GM21528 (cell line): ENCODE measurements around the gene IDS.
"Not testable (repeated sequence)": the region's sequence is repeated elsewhere in the genome, so short reads cannot be mapped to it uniquely, and the experiment has no call there.

Experiments used
- ATAC-seq: cut with Tn5 transposase; IDR thresholded peaks from one replicate; pipeline ENCODE4 v1.9.1; 2021; ENCODE audit warnings: mild to moderate bottlenecking, moderate library complexity; ENCODE audit not compliant: unreplicated experiment, low FRiP score

Gene IDS

DNA sequence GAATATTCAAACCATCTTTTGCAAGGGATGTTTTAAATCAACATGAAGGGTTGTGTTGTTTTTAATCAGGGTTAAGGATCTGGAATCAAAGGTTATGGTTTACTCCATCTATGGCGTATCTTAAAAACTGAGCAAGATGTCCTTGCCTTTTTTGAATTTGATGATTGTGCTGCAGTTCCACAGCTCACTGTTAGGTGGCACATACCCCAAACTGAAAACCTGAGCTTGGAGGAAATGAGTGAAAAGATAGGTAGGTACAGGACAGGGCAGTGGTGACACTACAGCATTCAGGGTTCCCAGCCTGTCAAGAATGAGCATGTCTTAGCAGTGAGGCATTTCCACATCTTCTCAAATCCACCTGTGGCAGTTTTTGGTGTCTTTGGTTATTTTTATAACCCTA lies 22.6 kb upstream of the IDS start:
- no peak for ATAC-seq

DNA sequence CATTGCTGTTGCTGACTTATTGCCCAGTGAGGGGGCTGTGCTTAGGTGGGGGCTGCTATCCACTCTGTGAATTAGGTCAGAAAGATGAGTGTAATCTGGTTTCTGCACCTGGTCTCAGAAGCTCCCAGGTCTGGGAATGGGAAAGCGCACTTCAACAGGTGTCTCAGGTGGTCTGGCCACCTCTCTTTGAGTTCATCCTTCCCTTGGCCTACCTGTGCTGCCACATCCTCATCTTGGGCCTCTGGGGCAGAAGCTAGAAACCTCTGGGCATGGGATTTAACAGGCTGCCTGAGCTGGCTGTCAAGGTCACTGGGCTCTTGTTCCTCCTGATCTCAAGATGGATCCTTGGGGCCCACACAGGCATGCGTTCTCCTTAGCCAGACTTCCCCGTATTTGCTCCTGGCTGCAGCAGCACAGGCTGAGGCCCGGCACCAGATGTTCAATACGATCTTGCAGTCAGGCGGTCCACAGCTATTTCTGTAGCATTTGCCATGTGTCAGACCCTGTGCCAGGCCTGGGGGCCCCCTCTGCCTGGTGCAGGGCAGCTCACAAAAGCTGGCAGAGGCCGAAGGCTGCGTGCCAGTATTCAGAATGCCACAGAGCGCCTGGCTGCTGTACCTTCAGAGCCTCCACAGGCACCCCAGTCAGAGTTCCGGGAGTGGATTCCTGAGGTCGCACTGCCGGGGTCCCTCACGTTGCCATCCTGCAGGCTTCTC lies 21.4 kb upstream of the IDS start:
- not testable (repeated sequence) for ATAC-seq

DNA sequence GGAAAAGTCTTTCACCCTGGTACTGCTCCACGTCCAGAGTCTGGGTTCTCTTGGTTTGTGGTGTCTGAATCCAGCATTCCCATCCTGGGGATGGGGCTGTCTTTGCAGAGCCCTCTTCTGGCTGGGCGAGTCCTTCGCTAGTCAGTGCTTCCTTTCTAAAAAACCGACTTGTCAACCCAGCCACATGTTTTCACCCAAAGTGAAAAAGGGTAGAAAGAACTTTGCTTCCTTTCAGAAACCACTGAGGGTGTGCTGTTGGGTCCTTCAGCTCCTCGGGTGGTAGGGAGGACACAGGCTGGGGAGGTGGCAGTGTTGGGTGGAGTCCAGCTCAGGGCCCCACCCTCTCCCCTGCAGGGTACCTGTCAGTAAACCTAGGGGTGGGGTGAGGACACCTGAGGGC lies 20.8 kb upstream of the IDS start:
- peak; percentile 62 for ATAC-seq

DNA sequence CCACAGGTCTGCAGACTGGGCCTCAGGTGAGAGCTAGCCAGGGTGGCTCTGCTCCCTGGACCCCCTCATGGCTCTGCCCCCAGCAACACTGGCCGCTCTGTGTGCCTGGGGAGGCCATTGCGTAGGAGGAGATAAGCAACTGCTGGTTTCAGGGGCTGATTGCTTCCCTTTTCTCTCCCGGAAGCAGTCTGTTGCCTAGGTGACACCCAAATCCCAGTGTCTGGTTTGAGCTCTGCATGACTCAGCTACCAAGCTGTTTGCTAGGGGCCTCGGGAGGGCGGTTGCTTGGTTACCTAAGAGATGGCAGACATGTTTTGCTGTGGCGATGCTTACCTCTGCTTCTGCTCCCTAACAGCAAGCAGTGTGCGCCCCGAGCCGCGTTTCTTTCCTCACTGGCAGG lies 20.3 kb upstream of the IDS start:
- peak; percentile 96 for ATAC-seq

DNA sequence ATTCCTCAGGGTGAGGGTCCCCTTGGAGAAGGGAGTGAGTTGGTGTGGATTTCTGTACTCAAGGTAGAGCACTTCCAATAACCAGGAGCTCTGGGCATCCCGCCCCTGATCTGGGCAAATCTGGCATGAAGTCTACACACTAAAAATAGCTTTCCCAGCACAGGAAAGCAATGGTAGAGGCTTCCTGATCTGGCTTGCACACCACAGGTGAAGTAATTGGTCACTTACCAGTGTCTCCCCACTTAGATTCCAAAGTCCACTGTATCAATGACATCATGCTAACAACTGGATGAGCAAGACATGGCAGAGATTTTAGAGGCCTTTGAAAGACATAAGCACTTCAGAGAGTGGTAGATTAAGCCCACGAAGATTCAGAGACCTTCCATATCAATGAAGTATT lies 17.8 kb upstream of the IDS start:
- ATAC-seq: no peak

DNA sequence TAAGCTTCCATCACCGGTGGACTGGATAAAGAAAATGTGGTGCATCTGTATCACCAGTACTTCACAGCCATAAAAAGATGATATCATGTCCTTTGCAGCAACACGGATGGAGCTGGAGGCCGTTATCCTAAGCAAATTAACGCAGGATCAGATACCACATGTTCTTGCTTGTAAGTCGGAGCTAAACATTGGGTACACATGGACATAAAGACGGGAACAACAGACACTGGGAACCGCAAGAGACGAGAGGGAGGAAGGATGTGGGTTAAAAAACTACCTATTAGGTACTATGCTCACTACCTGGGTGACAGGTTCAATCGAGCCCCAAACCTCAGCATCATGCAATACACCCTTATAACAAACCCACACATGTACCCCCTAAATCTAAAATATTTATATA lies 16.3 kb upstream of the IDS start:
- no peak for ATAC-seq

DNA sequence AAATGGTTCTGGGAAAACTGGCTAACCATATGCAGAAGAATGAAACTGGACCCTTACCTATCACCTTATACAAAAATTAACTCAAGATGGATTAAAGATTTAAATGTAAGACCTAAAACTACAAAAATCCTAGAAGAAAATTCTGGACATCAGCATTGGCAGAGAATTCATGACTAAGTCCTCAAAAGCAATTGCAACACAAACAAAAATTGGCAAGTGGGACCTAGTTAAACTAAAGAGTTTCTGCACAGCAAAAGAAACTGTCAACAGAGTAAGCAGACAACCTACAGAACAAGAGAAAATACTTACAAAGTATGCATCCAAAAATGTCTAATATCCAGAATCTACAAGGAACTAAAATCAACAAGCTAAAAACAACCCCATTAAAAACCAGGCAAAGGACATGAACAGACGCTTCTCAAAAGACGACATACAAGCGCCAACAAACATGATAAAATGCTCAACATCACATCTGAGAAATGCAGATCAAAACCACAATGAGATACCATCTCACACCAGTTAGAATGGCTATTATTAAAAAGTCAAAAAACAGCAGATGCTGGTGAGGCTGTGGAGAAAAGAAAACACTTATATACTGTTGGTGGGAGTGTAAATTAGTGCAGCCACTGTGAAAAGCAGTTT lies 15.7 kb upstream of the IDS start:
- ATAC-seq: not testable (repeated sequence)

DNA sequence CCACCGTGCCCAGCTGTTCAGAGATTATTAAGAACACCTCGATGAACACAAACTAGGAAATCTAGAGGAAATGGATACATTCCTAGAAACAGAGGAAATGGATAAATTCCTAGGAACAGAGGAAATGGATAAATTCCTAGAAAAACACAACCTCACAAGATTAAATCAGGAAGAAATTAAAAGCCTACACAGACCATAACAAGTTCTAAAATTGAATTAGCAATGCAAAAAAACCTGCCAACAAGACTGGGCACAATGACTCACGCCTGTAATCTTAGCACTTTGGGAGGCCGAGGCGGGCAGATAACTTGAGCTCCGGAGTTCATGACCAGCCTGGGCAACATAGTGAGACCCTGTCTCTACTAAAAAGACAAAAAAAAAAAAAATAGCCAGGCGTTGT lies 13.1 kb upstream of the IDS start:
- no peak for ATAC-seq

DNA sequence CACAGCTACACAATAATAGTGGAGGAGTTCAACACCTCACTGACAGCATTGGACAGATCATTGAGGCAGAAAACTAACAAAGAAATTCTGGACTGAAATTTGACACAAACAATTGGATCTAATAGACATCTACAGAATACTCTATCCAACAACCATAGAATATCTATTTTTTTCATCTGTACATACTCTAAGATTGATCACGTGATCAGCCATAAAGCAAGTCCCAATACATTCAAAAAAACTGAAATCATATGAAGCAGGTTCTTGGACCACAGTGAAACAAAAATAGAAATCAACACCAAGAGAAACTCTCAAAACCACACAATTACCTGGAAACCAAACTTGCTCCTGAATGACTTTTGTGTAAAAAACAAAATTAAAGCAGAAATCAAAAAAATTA lies 12.2 kb upstream of the IDS start:
- ATAC-seq: no peak

DNA sequence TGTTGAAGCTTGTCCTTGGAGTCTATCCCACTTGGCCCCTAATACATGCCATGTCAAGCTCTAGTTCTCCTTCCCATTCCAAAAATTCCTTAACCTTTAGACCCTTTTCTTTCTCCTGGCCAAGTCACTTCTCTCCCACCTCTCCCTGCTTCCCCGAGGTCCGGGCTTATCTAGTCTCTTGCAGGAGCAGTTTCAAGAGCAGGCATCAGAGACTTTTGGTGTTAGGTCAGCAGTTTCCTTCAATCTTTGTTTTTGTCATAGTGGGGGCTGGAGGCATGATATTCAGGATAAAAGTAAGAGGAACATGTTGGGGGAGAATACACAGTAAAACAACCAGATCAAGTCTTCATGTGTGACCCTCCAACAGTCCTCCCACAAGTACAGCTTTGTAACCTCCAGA lies 11.5 kb upstream of the IDS start:
- no peak for ATAC-seq

DNA sequence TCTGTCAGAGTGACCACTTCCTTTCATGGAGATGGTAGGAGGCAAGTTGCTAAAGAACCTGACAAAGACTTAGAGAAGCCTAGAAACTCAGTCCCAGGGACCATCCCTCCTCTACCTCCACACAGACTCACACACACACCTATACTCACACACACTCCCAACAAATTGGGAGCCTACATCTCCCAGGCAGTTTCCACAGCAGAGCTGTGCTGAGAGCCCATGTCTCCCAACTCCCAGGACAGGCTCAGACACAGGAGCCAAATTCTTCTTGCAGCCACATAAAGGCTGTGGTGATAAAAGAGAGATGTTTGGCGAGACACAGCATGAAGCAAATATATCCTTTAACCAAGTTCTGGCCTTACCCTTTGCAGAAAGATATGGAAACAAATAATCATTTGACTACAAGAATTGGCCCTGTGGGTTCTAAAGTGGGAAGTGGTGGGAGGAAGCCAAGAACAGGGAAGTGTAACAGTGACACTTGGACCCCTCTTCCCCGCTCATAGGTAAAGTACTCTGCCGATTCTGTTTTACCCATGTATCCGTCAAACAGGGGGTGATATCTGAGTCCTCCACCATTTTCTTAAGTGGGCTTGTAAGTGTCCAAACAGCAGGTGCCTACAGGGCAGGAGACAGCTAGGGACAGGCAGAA lies 11.0 kb upstream of the IDS start:
- no peak for ATAC-seq

DNA sequence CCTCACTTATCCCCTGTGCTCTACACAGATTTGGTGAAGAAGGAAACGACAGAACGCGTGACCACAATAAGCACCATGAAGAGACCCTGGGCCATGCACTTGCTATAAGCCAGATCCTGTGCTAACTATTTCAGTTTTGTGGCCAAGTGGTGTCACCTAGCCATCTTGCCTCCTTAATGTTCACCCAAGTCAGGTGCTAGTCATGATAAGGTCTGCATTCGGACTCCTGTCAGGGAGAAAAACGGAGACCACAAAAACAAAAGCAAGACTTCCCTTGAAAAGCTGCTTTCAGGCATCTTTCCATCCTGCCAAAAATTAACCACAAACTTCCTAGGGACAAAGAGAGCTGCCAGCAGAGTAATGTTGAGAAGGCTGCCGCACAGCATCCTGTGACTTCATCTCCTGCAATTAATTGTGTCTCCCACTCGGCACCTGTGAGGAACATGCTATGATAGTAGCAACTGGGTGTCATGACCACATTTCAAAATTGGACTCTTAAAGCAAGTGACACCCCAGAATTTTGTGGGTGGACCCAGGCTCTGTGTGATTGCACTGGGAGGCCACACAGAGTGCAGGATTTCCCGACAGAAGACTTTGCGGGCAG lies 8.8 kb upstream of the IDS start:
- no peak for ATAC-seq

DNA sequence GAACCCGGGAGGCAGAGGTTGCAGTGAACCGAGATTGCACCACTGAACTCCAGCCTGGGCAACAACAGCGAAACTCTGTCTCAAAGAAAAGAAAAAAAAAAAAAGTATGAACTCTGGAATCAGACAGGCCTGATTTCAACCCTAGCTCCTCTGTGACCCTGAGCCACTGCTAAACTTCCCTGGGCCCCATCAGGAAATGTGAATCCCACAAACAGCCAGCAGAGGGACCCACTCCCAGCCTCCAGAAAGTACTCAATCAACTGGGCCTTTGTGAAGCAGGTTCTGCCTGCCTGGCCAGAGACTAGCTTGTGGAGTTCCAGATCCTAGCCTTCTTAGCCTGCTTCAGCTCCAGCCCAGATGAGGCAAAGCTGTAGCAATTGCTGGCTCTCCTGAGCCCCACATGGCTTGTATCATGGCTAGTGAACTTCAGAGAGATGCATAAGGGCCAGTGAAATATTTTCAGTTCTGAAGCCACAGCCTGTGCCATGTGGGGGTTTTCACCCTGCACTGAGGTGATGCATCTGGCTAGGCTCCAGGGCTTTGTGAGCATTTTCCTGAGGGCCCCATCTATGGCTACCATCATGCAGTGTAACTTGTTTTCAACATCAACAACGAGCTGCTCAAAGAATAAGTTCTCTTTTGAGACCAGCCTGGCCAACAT lies 7.2 kb upstream of the IDS start:
- ATAC-seq: peak; percentile 89

DNA sequence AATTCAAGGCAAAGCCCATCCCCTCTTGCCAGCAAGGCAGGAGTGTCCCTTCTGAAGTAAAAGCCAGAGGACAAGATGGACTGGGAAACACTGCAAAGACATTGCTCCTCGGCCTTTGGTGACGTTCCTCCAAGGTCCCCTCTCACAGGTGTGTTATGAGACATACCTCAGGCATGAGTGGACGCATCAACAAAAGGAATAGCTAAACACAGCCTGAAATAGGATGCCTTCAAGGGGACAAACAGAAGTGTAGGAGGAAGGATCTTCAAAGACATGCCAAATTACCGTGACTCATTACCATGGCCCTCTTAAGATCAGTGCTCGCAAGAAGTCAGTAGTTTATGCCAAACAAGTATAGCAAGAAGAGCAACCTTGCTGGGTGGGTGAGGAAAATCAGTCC lies 6.0 kb upstream of the IDS start:
- ATAC-seq: no peak

DNA sequence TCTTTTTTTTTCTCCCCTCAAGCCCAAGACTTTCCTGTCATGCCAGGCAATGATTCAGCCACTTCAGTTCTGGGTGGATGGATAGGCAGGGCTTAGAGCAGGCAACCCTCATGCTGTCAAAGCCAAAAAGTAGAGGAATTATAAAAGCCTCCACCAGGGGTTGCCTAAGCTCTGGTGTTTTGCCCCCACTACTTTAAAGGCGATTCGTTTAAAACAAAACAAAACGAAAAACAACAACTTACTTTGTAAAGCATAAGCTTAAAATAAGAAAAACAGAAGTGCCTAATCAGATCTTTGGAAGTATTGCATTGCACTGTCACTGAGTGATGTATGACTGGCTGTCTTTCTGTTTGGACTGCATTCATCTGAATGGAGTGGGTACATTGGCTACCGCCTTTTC lies 5.3 kb upstream of the IDS start:
- ATAC-seq: no peak

DNA sequence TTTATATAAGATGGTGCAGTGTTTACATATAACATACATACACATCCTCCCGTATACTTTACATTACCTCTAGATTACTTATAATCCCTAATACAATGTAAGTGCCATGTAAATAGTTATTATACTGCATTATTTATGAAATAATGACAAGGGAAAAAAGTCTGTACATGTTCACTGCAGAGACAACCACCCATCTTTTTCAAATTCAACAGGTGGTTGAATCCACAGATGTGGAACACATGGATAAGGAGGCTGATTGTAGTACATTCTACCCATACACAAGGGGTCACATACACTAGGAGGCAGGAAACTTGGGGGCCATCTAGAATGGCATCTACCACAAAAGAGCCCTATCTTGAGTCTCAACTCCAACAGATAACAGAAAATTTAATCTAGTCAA lies 3.4 kb upstream of the IDS start:
- no peak for ATAC-seq

DNA sequence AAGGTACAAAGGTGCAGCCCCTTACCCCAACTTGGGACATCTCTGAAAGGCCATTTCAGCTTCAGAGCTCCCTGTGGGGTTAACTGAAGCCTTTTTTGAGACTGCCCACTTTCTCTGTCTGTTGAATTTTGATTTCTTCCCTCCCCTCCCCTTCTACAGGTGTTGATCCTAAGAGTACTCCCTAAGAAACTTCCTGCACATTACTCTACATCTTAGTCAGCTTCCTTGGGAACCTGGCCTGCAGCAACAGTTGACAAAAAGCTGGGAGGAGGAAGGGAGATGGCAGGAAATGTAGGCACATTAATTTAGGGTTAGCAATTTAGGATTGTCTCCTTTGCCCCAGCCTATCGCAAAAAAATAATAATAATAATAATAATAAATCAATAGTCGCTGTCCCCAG lies 1.2 kb upstream of the IDS start:
- ATAC-seq: no peak

DNA sequence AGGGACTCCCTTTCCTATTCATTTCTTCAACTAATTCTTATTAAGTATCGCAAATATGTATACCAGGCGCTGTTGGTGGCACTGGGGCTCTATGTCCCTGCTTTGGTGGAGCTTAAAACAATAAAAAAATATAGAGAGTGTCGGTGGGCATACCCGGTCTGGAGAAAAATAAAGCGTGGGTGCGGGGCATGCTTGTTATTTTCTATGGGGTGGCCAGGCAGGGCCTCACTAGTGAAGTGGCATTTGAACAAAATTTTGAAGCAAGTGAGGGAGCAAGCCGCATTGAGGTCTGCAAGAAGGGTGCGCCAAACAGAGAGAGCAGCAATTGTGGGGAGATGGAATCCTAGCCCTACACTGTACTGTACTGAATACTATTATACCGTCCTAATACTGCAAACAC lies 565 bp upstream of the IDS start:
- ATAC-seq: no peak

DNA sequence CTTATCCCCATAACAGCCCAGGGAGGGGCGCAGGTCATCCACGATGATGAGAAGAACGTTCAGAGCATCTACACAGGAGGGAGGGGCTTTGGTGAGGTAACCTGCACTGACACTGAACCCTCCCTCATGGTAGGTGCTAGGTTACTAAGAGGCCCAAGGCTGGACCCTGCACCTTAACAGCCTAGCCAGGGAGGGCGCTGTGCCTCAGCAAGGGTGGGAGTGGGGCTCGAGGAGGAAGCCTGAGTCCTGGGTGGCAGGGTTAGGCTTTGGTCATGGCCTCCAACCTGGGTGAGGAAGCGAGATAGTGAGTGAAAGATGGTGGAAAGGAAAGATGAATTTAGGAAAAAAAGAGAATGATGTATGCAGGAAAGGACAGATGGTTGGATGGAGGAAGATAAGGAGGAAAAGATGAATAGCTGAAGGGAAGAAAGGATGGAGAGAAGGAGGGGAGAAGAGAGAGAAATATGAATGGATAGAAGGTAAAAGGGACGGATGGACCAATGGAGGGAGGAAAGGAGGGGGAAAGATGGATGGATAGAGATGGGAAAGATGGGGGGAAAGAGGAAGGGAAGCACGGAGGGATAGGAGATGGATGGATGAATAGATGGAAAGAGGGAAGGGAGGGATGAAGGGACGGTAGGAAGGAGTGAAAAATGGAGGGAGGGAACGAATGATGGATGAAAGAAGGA lies 736 bp downstream of the IDS start:
- ATAC-seq: peak; percentile 41

DNA sequence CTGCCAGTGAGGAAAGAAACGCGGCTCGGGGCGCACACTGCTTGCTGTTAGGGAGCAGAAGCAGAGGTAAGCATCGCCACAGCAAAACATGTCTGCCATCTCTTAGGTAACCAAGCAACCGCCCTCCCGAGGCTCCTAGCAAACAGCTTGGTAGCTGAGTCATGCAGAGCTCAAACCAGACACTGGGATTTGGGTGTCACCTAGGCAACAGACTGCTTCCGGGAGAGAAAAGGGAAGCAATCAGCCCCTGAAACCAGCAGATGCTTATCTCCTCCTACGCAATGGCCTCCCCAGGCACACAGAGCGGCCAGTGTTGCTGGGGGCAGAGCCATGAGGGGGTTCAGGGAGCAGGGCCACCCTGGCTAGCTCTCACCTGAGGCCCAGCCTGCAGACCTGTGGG lies 1.7 kb downstream of the IDS start:
- ATAC-seq: peak; percentile 71

DNA sequence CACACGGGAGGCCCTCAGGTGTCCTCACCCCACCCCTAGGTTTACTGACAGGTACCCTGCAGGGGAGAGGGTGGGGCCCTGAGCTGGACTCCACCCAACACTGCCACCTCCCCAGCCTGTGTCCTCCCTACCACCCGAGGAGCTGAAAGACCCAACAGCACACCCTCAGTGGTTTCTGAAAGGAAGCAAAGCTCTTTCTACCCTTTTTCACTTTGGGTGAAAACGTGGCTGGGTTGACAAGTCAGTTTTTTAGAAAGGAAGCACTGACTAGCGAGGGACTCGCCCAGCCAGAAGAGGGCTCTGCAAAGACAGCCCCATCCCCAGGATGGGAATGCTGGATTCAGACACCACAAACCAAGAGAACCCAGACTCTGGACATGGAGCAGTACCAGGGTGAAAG lies 2.2 kb downstream of the IDS start:
- peak; percentile 31 for ATAC-seq
